SW 1271 (cell line): Measurements from ENCODE around the gene SORCS2.

Source experiments
- DNase-seq, 2 experiments: peaks; one replicate each; lab custom pipeline; 2025; lab: John Stamatoyannopoulos, UW

Gene SORCS2

DNA sequence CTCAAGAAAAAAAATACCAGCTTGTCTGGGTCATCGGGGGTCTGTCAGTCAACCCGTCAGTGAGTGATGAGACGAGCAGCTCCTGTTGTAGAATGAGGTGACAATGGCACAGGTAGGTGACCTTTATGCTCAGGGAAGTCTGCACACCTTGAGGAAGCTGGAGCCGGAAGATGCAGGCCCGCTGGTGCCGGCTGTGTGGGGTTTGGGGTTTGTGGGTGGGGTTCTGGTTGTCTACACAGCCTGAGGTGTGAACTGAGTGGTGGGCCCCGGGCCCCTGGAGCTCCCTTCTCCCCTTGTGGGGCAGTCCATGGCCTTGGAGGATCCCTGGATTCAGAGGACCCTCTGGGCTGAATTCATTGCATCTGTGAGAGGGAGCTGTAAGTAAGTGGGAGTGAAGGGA is 75.5 kb downstream of the SORCS2 start:
- no peak for DNase-seq

DNA sequence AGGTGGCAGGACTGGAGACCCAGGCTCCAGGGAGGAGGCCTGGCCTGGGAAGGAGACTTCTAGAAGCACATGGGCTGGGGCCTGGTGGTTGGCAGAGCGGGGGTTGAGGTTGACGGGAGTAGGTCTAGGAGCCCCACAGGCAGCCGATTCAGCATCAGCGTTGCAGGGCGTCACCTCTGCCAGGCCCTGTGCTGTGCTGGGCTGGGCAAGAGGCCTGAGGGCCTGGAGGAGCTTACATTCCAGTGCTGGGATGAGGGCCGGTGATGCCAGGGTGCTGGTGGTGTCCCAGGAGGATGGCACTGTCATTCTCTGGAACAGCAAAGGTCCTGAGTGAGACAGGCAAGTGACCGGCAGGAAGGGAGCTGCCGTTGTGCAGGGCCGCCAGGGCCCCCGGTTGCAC is 76.6 kb downstream of the SORCS2 start:
- DNase-seq = no peak

DNA sequence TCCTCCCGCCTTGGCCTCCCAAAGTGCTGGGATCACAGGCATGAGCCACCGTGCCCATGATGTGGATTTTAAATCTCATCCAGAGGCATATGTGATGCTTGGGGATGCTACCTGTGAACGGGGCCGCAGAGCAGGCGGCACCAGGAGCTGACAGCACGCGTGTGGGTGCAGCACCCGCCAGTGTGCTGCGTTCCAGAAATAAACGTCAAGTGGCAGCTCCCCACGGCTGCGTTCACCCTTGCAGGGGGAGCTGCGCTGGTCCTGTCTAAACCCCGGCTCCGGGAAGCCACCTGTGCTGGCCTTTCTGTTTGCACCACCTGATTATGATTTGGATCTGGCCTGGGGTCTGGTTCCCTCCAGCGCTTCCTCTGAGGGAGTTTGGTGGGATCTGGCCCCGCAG is 77.8 kb downstream of the SORCS2 start:
- no peak for DNase-seq

DNA sequence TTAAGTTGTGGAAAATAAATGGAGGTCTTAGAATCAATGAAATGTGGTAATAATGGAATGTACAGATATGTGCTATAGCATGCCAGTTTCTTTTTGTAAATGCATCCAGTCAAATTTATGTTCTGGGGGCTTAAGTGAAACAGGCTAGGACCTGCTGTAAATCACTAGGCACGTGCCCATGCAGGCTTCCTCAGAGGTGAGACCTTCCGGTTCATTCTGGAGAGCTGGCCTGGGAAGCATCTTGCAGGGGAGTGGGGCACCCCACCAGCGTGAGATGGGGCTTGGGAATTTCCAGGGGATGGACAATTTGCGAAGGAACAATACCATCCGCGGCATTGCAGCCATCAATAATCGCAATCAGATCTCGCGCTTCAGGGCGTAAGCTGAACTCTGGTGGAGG is 80.1 kb downstream of the SORCS2 start:
- no peak for DNase-seq

DNA sequence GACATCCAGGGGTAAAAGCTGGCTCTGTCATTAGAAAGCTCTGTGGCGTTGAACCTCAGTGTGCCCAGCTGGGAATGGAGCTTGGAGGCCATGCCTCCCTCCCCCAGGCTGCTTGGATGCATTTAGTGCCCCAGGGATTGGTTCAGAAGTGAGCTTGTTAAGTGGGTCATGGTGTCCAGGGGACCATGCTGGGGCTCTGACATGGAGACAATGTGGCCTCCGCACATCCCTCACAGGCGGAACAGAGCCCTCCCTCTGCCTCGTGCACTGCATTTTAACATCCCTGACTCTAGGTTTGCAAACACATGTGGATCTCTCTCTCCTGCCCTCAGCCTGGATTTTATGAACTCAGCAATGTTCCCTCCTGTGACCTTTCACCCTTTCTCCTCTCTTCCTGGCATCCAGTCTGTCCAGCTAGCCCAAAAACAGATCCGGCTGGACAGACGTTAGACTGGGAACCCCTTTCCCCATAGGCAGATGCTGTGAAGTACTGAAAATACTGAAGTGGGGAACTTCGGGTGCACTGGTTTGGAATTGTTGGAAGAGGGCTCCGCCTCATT is 81.5 kb downstream of the SORCS2 start:
- no peak for DNase-seq

DNA sequence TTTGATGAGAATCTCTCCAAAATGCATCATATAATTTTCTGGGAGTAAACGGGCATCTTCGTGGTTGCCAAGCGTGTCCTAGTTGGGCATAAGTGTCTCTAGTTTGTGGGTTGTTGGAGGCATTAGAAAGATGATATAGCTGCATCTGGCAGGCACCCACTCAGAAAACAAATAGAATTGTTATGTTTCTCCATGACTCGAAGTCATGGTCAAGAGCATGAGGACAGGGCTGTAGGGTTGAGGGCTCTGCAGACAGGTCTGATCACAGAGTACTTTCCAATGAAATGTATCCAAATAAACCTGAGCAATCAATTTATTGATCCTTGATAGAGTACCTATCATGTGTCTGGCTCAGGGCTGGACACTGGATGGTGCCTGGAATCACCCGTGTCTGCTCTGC is 82.7 kb downstream of the SORCS2 start:
- DNase-seq = no peak

DNA sequence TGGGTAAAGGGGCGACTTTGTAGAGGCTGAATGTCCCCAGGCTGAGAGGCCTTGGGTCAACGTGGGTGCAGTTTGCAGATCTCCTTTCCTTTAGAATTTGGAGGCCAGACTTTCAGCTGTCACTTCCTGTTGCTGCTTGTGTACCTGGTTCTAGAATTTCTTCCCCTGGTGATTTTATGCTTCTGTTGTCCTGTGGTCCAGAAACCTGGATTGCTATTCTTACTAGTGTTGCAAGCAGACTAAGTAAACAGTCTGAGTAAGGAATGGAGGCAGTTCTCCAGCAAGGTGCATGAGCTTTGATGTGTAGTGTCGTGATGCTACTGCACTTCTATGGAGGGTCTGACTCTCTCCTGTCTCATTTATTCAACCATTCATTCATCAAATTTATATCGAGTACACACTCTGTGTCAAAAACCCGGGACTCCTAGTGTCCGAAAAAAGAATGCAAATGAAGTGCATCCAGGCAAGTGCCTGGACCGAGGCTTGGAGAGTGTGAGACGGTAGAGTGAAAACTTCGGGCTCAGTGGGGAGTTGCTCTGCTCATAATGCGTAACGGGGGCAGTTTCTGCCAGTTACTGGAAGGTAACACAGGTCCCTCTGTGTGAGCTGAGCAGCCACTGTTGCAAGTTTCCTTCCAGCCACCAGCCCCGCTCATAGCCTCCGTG is 83.3 kb downstream of the SORCS2 start:
- DNase-seq = no peak

DNA sequence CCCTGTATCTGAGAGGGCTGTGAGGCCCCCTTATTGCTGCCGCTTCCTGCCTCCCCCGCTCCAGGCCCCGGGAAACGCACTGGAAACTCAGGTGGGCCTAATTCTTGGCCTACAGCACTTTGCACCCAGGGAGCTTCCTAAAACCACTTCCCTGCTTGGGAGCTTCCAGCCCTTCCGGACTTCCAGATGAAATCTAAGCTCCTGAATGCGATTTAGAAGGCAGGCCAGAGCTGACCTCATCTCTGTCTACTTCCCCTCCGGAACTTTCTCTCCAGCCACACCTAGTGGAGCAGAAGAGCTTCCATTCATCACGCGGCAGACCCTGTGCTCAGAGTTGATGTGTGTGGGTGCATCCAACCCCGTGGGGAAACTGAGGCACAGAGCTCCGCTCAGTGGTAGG is 84.2 kb downstream of the SORCS2 start:
- DNase-seq = no peak

DNA sequence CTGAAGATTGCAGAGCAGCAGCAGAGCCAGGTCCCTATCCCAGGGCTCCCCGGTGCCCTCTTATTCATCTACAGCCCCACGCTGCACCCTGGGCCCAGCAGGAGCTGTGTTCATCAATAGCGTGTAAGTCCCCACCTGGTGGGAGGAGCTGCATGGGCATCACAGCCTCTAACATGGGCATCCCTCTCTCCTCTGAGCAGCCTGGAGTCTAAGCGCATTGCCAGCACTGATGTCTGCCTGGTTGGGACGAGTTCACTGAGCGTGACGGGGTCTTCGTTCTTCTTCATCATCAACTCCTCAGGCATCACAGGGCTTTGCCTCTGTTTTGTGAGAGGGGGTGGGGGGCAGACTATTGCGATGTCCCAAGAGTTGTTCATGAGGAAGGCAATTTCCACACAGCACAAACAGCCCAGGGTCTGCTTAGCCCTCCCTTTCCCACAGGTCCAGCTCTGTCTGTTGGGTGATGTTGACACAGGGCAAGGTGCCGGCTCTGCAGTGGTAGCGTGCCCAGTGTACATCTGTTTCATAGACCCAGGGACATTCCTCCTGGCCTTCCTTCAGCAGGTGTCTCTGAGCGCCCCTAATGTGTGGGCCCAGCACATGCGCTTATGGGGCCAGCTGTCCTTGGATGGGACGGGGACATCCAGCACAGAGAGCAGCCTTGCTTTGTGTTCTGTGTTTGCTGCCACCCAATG is 85.9 kb downstream of the SORCS2 start:
- no peak for DNase-seq

DNA sequence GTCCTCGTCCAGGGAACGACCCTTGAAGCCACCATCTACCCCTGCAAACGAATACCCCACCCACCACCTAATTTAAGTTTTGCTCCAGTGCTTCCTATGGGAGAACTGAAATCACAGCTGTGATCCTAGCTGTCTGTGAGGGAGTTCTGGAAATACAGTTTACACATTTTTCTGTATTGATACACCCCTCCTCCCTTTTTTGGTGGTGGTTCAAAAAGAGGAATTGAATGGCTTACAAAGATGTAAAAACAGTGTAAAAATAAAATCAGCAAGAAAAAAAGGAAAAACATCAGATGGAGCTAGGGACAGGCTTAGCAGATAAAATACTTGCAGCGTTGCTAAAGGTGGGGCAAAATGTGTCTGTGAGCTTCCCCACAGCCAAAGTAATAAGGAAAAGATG is 86.6 kb downstream of the SORCS2 start:
- no peak for DNase-seq

DNA sequence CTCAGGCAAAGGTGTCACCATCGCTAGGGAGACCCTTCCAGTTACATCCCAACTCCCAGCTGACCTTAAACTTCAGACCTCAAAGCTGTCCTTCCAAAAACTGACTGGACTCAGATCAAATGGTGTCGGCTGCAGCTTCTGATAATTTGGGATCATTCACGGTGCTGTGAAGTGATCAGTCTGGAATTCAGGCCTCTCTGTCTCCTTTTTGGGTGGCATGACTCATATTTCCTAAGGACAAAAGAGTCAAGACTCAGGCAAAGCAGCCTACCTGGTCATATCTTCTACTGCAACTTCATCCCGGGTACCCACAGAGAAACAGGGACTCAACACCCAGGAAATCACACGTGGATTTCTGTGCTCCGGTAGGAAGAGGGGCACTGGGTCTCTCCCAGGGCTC is 87.6 kb downstream of the SORCS2 start:
- DNase-seq = no peak

DNA sequence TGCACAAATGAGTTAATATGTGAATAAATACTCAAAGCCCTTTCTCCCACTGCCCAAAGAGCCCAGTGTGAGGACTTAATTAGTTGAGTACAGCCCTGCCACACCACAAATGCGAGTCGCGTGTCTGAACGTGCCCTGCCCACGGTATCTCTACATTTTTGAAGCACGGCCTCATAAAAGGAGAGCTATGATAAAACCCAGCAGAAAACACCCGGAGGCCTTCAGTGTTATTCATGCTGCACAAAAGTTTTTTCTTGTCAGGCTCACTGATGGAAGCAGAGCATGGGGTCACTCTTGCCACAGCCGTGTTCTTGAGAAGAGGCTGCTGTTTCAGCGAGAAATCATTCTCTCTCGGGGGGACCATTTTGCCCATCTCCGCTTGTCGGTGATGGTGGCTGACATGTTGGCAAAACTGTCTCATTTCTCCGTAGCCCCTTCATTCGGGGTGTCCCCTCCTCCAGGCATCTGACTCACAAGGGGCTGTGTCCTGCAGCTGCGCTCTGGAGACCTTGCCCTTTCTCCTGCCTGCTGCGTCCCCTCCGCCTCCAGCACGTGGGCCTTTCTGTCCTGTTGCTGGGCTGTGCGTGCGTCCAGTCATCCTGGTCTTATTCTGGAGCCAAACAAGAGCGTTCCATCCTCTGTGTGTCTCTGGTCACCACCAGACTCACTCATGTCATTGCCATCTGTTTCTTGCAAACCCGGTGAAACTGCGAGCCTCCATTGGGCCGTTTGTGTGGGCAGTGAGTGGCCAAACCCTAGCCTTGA is 88.8 kb downstream of the SORCS2 start:
- no peak for DNase-seq

DNA sequence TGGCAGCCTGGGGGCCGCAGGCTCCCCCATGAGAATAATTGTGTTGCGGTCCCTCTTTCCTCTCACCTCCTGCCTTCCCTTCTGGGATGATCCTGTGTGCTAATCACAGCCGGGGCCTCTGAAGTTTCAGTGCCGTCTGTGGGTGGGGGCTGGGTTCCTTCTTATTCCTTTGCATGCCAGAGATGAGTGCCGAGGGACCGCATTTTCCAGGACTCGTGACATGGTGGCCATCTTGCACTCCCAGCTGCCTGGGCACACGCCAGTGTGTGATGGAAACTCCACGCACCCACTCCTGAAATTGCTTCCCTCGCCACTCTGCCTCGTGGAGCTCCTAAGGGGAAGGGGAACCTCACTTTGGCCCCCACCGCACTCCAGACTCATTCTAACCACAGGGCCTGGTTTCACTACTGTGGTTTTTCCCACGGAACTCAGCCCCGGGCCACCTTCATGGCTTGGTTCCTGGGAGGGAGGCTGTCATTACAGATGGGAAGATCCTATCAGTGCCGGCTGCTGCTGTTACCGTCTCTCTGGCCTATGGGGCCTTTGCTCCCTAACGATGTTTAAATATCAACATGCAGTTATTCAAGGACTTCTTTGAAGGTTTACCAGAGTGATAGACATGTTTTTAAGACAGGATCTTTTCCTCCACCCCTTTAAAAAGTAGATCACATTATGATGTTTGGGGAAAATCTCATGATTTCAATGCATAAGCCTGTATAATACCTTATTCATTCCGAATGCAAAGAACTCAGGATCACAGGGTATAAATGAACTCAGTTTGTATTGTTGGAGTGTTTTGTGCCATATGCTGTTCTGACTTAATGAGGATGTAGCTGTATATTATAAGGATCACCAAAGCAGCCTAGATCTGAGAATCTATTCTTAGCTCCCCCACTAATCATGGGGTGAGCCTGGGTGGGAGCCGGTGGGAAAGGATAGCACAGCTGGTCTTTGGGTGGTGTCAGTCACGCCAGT is 89.6 kb downstream of the SORCS2 start:
- no peak for DNase-seq

DNA sequence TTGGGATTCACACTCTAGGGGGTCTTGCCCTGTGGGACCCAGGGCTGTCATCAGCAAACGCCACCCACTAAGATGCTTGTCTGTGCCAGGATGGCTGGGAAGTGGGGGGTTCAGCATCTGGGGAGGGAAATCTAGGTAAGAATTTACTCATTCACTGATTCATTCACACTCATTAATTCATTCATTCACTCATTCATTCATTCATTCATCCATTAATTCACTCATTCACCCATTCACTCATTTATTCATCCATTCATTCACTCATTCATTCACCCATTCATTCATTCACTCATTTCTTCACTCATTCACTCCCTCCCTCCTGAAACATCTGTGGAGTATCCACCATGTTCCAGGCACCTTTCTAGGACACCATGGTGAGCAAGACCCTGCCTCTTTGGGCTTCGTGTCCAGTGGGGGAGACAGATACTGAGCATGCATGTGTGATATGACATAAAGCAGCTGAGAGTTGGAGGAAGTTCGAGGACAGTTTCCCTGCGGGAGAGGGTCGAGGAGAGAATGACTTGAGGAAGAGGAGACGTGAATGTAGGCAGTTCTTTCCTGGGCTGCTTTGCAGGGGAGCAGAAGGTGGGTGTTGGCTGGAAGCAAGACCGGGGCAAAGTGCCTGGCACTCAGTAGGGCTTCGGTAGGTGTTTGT is 90.6 kb downstream of the SORCS2 start:
- DNase-seq = no peak

DNA sequence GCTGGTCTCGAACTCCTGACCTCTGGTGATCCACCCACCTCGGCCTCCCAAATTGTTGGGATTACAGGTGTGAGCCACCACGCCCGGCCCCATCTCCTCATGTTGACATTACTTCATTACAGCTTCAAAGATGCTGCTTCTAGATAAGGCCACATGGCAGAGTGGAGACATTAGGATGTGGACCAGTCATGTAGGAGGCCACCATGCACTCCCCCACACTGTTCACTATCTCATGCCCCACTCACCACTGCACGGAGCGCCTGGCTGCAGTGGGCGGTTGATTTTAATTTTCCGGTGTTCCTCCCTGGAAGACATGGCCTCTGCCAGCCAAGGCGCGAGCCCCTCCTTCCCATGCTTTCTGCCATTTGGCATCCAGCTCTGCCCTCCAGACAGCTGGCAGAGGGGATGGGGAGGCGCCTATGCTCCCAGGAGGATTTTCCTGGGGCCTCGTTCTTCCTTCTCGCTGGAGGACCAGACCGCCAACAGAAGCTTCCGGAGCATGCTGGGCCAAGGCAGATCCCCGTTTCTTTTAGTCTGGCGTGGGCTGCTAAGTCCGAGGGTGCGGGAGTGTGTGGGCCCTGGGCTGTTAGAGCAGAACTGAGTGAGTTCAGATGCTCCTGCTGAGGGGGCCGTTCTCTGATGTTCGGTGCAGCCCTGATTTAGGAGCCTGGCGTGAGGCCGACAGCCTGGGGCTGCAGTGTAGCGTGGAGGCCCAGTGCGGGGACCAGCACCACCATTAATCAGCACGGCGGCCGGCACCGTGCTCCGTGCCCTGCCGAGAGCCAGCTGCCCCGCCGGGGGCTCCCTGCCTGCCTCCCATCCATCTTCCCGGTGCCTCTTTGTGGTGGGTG is 93.1 kb downstream of the SORCS2 start:
- DNase-seq = no peak

DNA sequence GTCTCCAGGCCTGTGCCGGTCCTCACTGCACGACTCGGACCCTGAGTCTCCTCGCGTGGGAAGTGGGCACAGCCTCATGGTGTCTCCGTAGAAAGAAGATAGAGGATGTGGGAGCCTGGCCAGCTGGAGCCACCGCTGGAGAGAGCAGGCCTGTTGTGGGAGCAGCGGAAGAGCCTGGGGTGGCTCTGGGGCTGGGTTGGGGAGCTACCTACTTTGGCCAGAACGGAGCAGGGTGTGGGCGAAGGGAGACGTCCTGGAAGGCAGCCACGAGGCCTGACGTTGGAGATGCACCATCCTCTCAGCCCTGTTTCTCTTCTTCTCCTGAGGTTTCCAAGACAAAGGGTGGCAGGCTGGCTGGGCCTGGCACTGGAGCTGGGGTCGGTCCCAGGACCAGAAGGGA is 93.8 kb downstream of the SORCS2 start:
- no peak for DNase-seq

DNA sequence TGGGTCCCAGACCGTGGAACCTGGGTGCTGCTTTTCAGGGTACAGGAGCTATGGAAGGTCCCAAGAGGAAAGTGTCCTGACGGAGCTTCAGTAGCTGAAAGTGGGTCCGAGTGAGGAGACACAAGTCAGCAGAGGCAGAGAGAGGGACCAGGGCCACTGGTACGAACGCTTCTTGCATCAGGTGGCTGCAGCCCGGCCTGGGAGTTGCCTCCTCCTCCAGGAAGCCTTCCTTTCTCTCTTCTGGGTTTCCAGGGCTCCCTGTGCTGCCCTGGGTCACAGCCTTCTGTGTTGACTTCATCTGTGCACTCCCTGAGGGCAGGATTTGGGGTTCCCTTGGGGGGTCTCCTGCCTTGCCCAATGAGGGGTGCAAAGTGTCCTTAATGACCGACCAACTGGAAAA is 94.5 kb downstream of the SORCS2 start:
- no peak for DNase-seq

DNA sequence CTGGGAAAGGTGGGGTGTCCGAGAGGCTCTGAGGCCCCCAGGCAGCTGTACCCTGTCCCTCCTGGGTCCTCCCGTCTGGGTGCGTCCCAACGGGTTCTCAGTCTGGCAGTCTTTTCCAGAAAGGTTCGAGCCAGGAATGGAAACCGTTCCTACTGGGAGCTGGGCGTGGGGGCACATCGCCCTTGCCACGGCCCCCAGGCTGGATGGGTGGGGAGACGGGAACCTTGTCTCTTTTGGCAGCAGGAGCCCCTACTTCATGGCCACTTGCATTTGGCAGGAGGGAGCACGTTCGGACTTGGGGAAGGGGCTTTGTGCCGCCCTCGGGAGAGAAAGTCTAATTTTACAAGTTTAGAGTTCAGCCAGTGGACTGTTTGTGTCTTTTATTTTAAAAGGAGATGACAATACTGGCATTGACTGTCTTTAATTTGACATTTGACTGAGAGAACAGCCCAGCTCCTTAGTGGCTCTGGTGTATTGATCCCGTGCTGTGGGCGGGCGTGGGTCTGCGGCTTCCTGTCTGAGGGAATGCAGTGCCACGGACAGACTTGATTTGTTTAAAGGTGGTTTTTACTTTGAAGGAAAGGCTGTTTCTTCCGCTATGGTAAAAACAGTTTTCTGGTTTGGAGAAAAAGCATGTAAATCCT is 95.1 kb downstream of the SORCS2 start:
- DNase-seq = no peak

DNA sequence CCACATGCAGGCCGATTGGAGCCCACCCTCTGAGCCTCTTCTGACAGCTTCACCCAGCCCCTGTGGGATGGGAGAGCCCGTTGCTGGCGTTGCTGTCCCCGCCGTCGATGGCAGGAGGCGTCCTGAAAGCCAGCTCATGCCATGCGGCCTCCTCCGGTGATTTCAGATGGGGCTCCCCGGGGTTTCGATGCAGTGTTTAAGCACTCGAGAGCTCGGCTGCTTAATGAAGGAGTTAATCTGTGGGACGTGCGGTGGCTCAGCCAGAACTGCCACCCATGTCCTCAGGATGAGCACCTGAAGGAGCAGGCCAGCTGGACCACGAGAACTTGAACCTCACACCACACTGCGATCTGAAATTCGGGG is 95.6 kb downstream of the SORCS2 start:
- no peak for DNase-seq
